K562 (cell line): Measurements from ENCODE around the gene SV2C. TPM values are rescaled to one million over a fixed set of nuclear protein-coding genes. Genes with fewer than 3 reads are reported as not detected.
A peak's percentile ranks its signal among the peaks of the same experiment; 100 is the strongest.

Source experiments
- ATAC-seq: fragments of 200-7000 bp; cut with Tn5 transposase; 3 replicates; pipeline ENCODE4 v1.9.1; 2020; ENCODE audit warnings: moderate library complexity
- BruUV-seq: library from RNA; stranded (reverse); fragments of 400-500 nt; replicated peaks from 2 replicates; lab custom pipeline; 2021; lab: Mats Ljungman, UMichigan
- CTCF ChIA-PET: fragments of 300-600 bp; formaldehyde crosslinking; extraction: SDS; loops from one replicate; lab custom pipeline; 2021; ENCODE audit warnings: low intra/inter-chr PET ratio; lab: Yijun Ruan, JAX
- POLR2A ChIA-PET: fragments of 300-600, 350-650 bp; sonication (Branson Sonifier 250); formaldehyde crosslinking; extraction: SDS; loops from one replicate; lab custom pipeline; 2021; ENCODE audit warnings: antibody characterized with exemption, inconsistent platforms; lab: Yijun Ruan, JAX
- DNase-seq, 4 experiments: peaks; one replicate each; pipeline versions ENCODE4 v3.0.0 to v3.0.0-alpha.2; 2011 to 2018; ENCODE audit warnings: low spot score in 3 of 4, mixed read lengths in 3 of 4; ENCODE audit errors: extremely low read depth in 1 of 4
- FAIRE-seq: peaks from 2 replicates; lab custom pipeline; 2011; peaks lifted over from hg19 to GRCh38; lab: Jason Lieb, UNC
- H2AFZ ChIP-seq: 2 replicates; pipeline ENCODE4 v1.6.0; 2011; ENCODE audit warnings: low read depth, low read length, control low read depth, inconsistent platforms
- H3K27ac ChIP-seq: fragments of 200-600 bp; 3 replicates; pipeline ENCODE4 v1.8.0; 2011; ENCODE audit warnings: low read depth, mild to moderate bottlenecking, control low read depth, inconsistent platforms, low read length, moderate library complexity, mixed read lengths; ENCODE audit errors: extremely low read depth
- H3K27me3 ChIP-seq, 2 experiments: fragments of 300-600 bp in 1 of 2; 2 replicates in 1 of 2; 3 replicates in 1 of 2; pipeline versions ENCODE4 v1.6.0 to v1.8.0; 2011; ENCODE audit warnings: inconsistent platforms in 2 of 2, low read length in 2 of 2, mild to moderate bottlenecking in 1 of 2, mixed read lengths in 1 of 2, moderate library complexity in 1 of 2; ENCODE audit not compliant: control insufficient read depth in 2 of 2, insufficient read depth in 2 of 2
- H3K36me3 ChIP-seq: fragments of 300-600 bp; 3 replicates; pipeline ENCODE4 v1.8.0; 2011; ENCODE audit warnings: mild to moderate bottlenecking, low read length, inconsistent platforms; ENCODE audit not compliant: control insufficient read depth, insufficient read depth
- H3K4me1 ChIP-seq, 2 experiments: fragments of 200-600 bp in 1 of 2; replicated peaks in 1 of 2; 2 replicates in 1 of 2; 3 replicates in 1 of 2; pipeline versions ENCODE4 v1.5.1 to v1.8.0; 2011; ENCODE audit warnings: inconsistent platforms in 2 of 2, low read length in 2 of 2, mild to moderate bottlenecking in 1 of 2, mixed read lengths in 1 of 2, moderate library complexity in 1 of 2; ENCODE audit not compliant: control insufficient read depth in 2 of 2, insufficient read depth in 2 of 2
- H3K4me2 ChIP-seq: 2 replicates; pipeline ENCODE4 v1.6.1; 2011; ENCODE audit warnings: low read length, control low read depth, inconsistent platforms, mixed read lengths; ENCODE audit not compliant: insufficient read depth
- H3K4me3 ChIP-seq: fragments of 200-600 bp; sonication (generic), shearing (Covaris generic); 2 replicates; pipeline ENCODE4 v1.5.1; 2016; ENCODE audit warnings: control low read depth, inconsistent platforms
- H3K79me2 ChIP-seq: fragments of 200-600 bp; 3 replicates; pipeline ENCODE4 v1.8.0; 2011; ENCODE audit warnings: low read length, inconsistent platforms; ENCODE audit not compliant: control insufficient read depth, insufficient read depth
- H3K9ac ChIP-seq, 2 experiments: 2 replicates each; pipeline versions ENCODE4 v1.6.0 to v1.6.1; 2011; ENCODE audit warnings: low read depth in 2 of 2, low read length in 2 of 2, control low read depth in 1 of 2, inconsistent platforms in 1 of 2, mild to moderate bottlenecking in 1 of 2, mixed read lengths in 1 of 2; ENCODE audit not compliant: insufficient read depth in 1 of 2
- H3K9me1 ChIP-seq: one replicate; pipeline ENCODE4 v1.6.0; 2011; ENCODE audit warnings: inconsistent platforms, mild to moderate bottlenecking, low read length, moderate library complexity; ENCODE audit not compliant: control insufficient read depth, insufficient read depth
- H3K9me3 ChIP-seq: replicated peaks from 2 replicates; pipeline ENCODE4 v1.5.1; 2011; ENCODE audit warnings: low read depth, low read length, inconsistent platforms; ENCODE audit not compliant: control insufficient read depth, insufficient read depth
- H4K20me1 ChIP-seq: replicated peaks from 2 replicates; pipeline ENCODE4 v1.6.1; 2011; ENCODE audit warnings: low read length, inconsistent platforms, mixed read lengths; ENCODE audit not compliant: control insufficient read depth, insufficient read depth
- CHD4 ChIP-seq: fragments of 200-600 bp; sonication (generic); IDR thresholded peaks from 3 replicates; pipeline ENCODE4 v1.6.1; 2012; ENCODE audit warnings: low read depth, mild to moderate bottlenecking, mixed read lengths, low read length, inconsistent platforms; ENCODE audit not compliant: insufficient read depth, insufficient replicate concordance, poor library complexity, severe bottlenecking
- DACH1 ChIP-seq: fragments of 450-650 bp; IDR thresholded peaks from 2 replicates; pipeline ENCODE4 v1.6.1; 2018; ENCODE audit not compliant: partially characterized antibody
- WGBS: fragments of 100-300 bp; shearing (Covaris generic); methylation state at CpG from one replicate; pipeline ENCODE4 v1.1.6; 2016; ENCODE audit warnings: low coverage, mixed read lengths; ENCODE audit not compliant: insufficient coverage; ENCODE audit errors: missing lambda C conversion rate; 5-methylcytosine and 5-hydroxymethylcytosine counted together
- in situ Hi-C: fragments of 300-500 bp; cut with MboI; formaldehyde crosslinking; loops from 4 replicates; pipeline ENCODE4 v1.15.0; 2018; ENCODE audit warnings: inconsistent platforms, mixed read lengths
- intact Hi-C: fragments of 100-400 bp; cut with micrococcal nuclease; formaldehyde crosslinking; loops from 2 replicates; pipeline ENCODE4 v1.14.2; 2022
- polyA plus RNA-seq, 8 experiments: library from polyadenylated mRNA; depleted of rRNA in 4 of 8; stranded (reverse) in 5 of 8; unstranded in 3 of 8; fragments of >200 nt; fragmentation: Nextera tagmentation in 2 of 8; fragmentation: Illumina TruSeq in 1 of 8; extraction: Ambion mirVana in 2 of 8; extraction: Trizol in 1 of 8; gene quantifications; 2 replicates each; pipeline versions ENCODE4 v1.2.1 to v1.2.3, GENCODE V29; 2011 to 2014; ENCODE audit warnings: inconsistent platforms in 1 of 8, missing spikeins in 1 of 8
- total RNA-seq, 7 experiments: library from RNA; depleted of rRNA in 6 of 7; stranded (reverse); fragments of >200 nt in 6 of 7; fragmentation: Illumina TruSeq in 2 of 7; extraction: Trizol in 2 of 7; gene quantifications; 2 replicates each; pipeline versions ENCODE4 v1.2.1 to v1.2.3, GENCODE V29; 2011 to 2021; ENCODE audit warnings: low replicate concordance in 1 of 7
- TF ChIP-seq, protein P1 (sequence below), 2 experiments: fragments of 450-650 bp in 1 of 2; sonication (generic) in 1 of 2; formaldehyde crosslinking in 1 of 2; IDR thresholded peaks; 2 replicates each; pipeline versions ENCODE4 v1.7.1 to v1.9.0; 2016 to 2022; ENCODE audit warnings: inconsistent platforms in 1 of 2, mild to moderate bottlenecking in 1 of 2, missing genetic modification reagents in 1 of 2
- TF ChIP-seq, protein P2 (sequence below): fragments of 250-450 bp; sonication (Bioruptor Pico); IDR thresholded peaks from 2 replicates; pipeline ENCODE4 v1.8.0; 2022; ENCODE audit warnings: moderate library complexity, mild to moderate bottlenecking, inconsistent platforms

The SV2C gene
- total and polyA plus RNA-seq, 9 of the 15 experiments (the other 6 are each of a cell fraction or from before 2014, with no cell fraction given): 0.05 TPM; not detected in 8

DNA sequence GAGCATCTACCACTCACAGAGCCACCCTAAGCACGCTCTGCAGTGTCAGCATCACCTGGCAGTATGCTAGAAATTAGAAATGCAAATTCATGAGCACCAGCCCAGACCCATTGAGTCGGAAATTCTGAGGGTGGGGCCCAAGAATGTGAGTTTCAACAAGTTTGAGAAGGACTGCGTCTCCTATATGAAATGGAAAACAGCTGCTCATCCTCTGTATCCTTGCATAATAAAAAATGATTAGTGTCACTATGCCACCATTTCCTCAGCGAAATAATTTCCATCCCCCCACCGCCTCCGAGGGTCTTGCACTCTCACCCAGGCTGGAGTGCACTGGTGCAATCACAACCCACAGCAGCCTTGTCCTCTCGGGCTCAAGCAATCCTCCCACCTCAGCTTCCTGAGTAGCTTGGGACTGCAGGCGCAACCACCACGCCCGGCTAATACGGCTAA lies 318.6 kb downstream of the SV2C start:
- Histone ChIP-seq H3K4me2 (peak overlapping the region; percentile 78), H3K9ac (peak overlapping the region; percentile 64 to 76; a peak in 3 of 4 replicates), H3K9me3 (no peaks in the 10 kb centered on the region), H3K4me3 (peak overlapping the region; percentile 72), H3K27ac (peak overlapping the region; percentile 91; the same call in 2 of the 3 replicates), H3K4me1 (peaks cover 25 to 27% of the 10 kb centered on the region in 2 experiments), H3K36me3 (no peaks in the 10 kb centered on the region), H4K20me1 (peaks cover 6% of the 10 kb centered on the region; the same call in 1 of the 2 replicates), H3K79me2 (peaks cover 19% of the 10 kb centered on the region; the same call in 2 of the 3 replicates), H2AFZ (peak overlapping the region; percentile 90), H3K9me1 (no peaks in the 10 kb centered on the region), H3K27me3 (no peaks in the 10 kb centered on the region; a peak in 1 of 5 replicates)
- no peak for DNase-seq
- WGBS: 19% methylated on average over 11 of the region's 11 CpGs
- ATAC-seq: no peak
- no peak for FAIRE-seq
- no TSS peak for BruUV-seq
- CTCF ChIA-PET: no interaction called here
- POLR2A ChIA-PET: interaction anchor here (1.1 to 2.1 kb wide), 4 partner anchors 8 to 24 kb away, joined by 4 to 7 read pairs (median 5); no protein-coding TSS in a partner anchor
- TF ChIP-seq, protein P1, sequence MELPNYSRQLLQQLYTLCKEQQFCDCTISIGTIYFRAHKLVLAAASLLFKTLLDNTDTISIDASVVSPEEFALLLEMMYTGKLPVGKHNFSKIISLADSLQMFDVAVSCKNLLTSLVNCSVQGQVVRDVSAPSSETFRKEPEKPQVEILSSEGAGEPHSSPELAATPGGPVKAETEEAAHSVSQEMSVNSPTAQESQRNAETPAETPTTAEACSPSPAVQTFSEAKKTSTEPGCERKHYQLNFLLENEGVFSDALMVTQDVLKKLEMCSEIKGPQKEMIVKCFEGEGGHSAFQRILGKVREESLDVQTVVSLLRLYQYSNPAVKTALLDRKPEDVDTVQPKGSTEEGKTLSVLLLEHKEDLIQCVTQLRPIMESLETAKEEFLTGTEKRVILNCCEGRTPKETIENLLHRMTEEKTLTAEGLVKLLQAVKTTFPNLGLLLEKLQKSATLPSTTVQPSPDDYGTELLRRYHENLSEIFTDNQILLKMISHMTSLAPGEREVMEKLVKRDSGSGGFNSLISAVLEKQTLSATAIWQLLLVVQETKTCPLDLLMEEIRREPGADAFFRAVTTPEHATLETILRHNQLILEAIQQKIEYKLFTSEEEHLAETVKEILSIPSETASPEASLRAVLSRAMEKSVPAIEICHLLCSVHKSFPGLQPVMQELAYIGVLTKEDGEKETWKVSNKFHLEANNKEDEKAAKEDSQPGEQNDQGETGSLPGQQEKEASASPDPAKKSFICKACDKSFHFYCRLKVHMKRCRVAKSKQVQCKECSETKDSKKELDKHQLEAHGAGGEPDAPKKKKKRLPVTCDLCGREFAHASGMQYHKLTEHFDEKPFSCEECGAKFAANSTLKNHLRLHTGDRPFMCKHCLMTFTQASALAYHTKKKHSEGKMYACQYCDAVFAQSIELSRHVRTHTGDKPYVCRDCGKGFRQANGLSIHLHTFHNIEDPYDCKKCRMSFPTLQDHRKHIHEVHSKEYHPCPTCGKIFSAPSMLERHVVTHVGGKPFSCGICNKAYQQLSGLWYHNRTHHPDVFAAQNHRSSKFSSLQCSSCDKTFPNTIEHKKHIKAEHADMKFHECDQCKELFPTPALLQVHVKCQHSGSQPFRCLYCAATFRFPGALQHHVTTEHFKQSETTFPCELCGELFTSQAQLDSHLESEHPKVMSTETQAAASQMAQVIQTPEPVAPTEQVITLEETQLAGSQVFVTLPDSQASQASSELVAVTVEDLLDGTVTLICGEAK (IDR thresholded peaks at IDR 0.05): 0 out of 2 replicates have a peak, but pooled peaks have one; percentile 16
- TF ChIP-seq, protein P1 (CRISPR knock-in tag; IDR thresholded peaks at IDR 0.05): no peak
- TF ChIP-seq, protein P2, sequence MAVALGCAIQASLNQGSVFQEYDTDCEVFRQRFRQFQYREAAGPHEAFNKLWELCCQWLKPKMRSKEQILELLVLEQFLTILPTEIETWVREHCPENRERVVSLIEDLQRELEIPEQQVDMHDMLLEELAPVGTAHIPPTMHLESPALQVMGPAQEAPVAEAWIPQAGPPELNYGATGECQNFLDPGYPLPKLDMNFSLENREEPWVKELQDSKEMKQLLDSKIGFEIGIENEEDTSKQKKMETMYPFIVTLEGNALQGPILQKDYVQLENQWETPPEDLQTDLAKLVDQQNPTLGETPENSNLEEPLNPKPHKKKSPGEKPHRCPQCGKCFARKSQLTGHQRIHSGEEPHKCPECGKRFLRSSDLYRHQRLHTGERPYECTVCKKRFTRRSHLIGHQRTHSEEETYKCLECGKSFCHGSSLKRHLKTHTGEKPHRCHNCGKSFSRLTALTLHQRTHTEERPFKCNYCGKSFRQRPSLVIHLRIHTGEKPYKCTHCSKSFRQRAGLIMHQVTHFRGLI: no peak
- peak; percentile 22 for TF ChIP-seq CHD4
- peak; percentile 30 for TF ChIP-seq DACH1
- in situ Hi-C loops (no loop called here), intact Hi-C loops (loop anchor here (1.0 to 5.0 kb wide), 5 partner anchors 40 to 239 kb away; no protein-coding TSS in a partner anchor)
